Pancreas (tissue), 10 donors: ENCODE results near the gene FAF1. TPM values are rescaled to one million over a fixed set of nuclear protein-coding genes. Genes with fewer than 3 reads are reported as not detected.

Source experiments
- ATAC-seq, 4 donors: fragments of 200-7000 bp; cut with Tn5 transposase; one replicate each; pipeline versions ENCODE4 v1.8.0 to v1.9.1; 2020; ENCODE audit warnings: mild to moderate bottlenecking in 4 of 4, moderate library complexity in 4 of 4
- DNase-seq, 6 donors: peaks; one replicate each; pipeline ENCODE4 v3.0.0-alpha.2; 2020
- FAIRE-seq: peaks from 2 replicates; lab custom pipeline; 2012; peaks lifted over from hg19 to GRCh38; lab: Jason Lieb, UNC
- H3K27ac ChIP-seq, 4 donors: fragments of 200-600 bp; sonication (generic); 1 replicate in 3 of 4; 2 replicates in 1 of 4; pipeline versions ENCODE4 v1.5.0 to v1.8.0; 2020
- H3K27me3 ChIP-seq, 4 donors: fragments of 200-600 bp; one replicate each; pipeline ENCODE4 v1.8.0; 2021
- H3K36me3 ChIP-seq, 3 donors: fragments of 200-600 bp; sonication (generic) in 1 of 3; one replicate each; pipeline versions ENCODE4 v1.5.0 to v1.8.0; 2020 to 2021
- H3K4me1 ChIP-seq, 3 donors: fragments of 200-600 bp; one replicate each; pipeline ENCODE4 v1.8.0; 2021
- H3K4me3 ChIP-seq, 4 donors: fragments of 200-600 bp; sonication (generic) in 2 of 4; one replicate each; pipeline versions ENCODE4 v1.5.0 to v1.8.0; 2020 to 2021
- H3K9me3 ChIP-seq, 4 donors: fragments of 200-600 bp; one replicate each; pipeline ENCODE4 v1.8.0; 2021
- CTCF ChIP-seq, 4 donors: fragments of 200-600 bp; sonication (generic) in 3 of 4; IDR thresholded peaks; one replicate each; pipeline versions ENCODE4 v1.5.0 to v1.8.0; 2021; ENCODE audit warnings: antibody characterized with exemption in 4 of 4
- WGBS, 2 donors: extraction: QIAGEN DNeasy Blood & Tissue Kit; methylation state at CpG; one replicate each; pipeline ENCODE4 v1.1.7; 2013; 5-methylcytosine and 5-hydroxymethylcytosine counted together
- intact Hi-C, 3 donors: fragments of 100-400 bp; cut with DNase I; formaldehyde crosslinking; loops; one replicate each; pipeline versions ENCODE4 v1.11.1 to v1.14.2; 2022
- polyA plus RNA-seq, 2 donors: library from polyadenylated mRNA; stranded (reverse); fragments of 200-250 nt; gene quantifications; one replicate each; pipeline ENCODE4 v1.2.3, GENCODE V29; 2013
- total RNA-seq, 6 donors: library from RNA; stranded (reverse); fragmentation: NEBNext Ultra II Directional in 4 of 6; extraction: Animal tissue kit (Norgen Biotek cat#: 25700) in 4 of 6; gene quantifications; one replicate each; pipeline versions ENCODE4 v1.2.1 to v1.2.4, GENCODE V29; 2021 to 2023
- donor health status: healthy with polysubstance abuse.
- donor health status: DM: no; HTN: no; CAD: no; lungs with moderate emphysema.
- donor health status: DM: no; HTN: no; CAD: no.
- donor health status: control.
- donor health status: control.
- donor health status: Bipolar disorder and iron deficiency.
- donor health status: DM: yes; HTN: yes; CAD: no.
- donor health status: DM: no; HTN: no; CAD: no.
- donor health status: DM: no; HTN: no; CAD: no.
- donor health status: DM: yes; HTN: yes; CAD: no.

Gene FAF1
- total and polyA plus RNA-seq, 8 donors = 13.9 to 46.6 (median 37.6) TPM

- WGBS, 2 donors = 93 to 96% methylated on average over 5 of the region's 5 CpGs
- TF ChIP-seq CTCF (IDR thresholded peaks at IDR 0.05) = no peak
- Histone ChIP-seq H3K27ac (no peak overlapping the region), H3K36me3 (no peaks in the 10 kb centered on the region), H3K27me3 (no peaks in the 10 kb centered on the region), H3K9me3 (no peaks in the 10 kb centered on the region), H3K4me3 (no peak overlapping the region), H3K4me1 (no peaks in the 10 kb centered on the region)
- FAIRE-seq = no peak
- intact Hi-C loops = no loop called here
- ATAC-seq = no peak
- DNase-seq = no peak
Observed at GRCh38 chr1:50458507-50458906, 501.6 kb downstream of the FAF1 start.

DNA sequence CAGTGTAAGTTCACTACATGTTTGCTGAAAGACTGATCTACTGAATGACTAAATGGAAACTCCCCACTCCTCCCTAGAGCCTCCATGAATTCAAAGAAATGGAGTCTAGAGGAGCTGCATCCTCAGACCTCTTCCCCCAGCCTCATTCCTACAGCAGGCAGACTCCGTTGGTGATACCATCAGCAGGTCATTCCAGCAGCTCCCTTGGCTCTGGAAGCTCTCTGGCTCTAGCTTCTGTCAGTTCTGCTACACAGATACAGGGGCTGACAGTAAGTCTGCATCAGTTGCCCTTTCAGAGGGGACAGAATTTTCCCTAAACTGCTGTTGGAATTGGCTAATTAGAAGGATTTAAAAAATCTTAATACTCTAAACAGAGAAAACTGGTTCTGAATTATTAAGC, 505.2 kb downstream of the FAF1 start:
- DNase-seq (no peak), FAIRE-seq (no peak), ATAC-seq (no peak)
- WGBS, 2 donors = 92 to 100% methylated on average over 1 of the region's 1 CpG
- intact Hi-C loops = no loop called here
- Histone ChIP-seq H3K36me3 (no peaks in the 10 kb centered on the region), H3K4me3 (no peak overlapping the region), H3K27me3 (no peaks in the 10 kb centered on the region), H3K27ac (no peak overlapping the region), H3K9me3 (no peaks in the 10 kb centered on the region), H3K4me1 (no peaks in the 10 kb centered on the region)
- no peak for TF ChIP-seq CTCF (IDR thresholded peaks at IDR 0.05)

GRCh38 chr1:50453266-50453665, 506.8 kb downstream of the FAF1 start:
- no peak for DNase-seq
- Histone ChIP-seq H3K9me3 (no peaks in the 10 kb centered on the region), H3K4me3 (no peak overlapping the region), H3K36me3 (no peaks in the 10 kb centered on the region), H3K27me3 (no peaks in the 10 kb centered on the region), H3K4me1 (no peaks in the 10 kb centered on the region), H3K27ac (no peak overlapping the region)
- FAIRE-seq = no peak
- 79 to 87% methylated on average over 7 of the region's 7 CpGs for WGBS, 2 donors
- intact Hi-C loops = no loop called here
- ATAC-seq = no peak
- no peak for TF ChIP-seq CTCF (IDR thresholded peaks at IDR 0.05)

DNA sequence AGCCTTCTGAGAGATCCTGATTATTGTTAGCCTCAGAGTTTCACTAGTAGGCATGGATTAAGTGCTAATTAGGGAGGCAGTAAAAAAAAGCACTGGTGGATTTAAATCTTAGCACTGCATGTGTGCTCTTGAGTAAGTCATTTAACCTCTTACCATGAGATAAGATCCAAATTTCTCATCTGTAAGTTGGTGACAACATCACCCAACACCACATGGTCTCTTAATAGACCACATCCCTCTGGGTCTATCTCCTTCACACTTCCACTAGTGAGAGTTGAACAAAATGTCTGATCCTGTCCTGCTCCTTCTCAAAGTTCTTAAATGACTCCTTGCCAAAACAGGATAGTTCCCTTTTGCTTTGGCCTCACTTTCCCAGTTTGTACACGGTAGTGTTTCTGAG, 507.4 kb downstream of the FAF1 start:
- FAIRE-seq (no peak), DNase-seq (no peak), ATAC-seq (no peak)
- H3K9me3 ChIP-seq = no peaks in the 10 kb centered on the region
- intact Hi-C loops = no loop called here
- WGBS, 2 donors = 88 to 96% methylated on average over 1 of the region's 1 CpG
- H3K4me3 ChIP-seq = no peak overlapping the region
- no peak overlapping the region for H3K27ac ChIP-seq
- H3K4me1 ChIP-seq = no peaks in the 10 kb centered on the region
- H3K36me3 ChIP-seq = no peaks in the 10 kb centered on the region
- no peak for TF ChIP-seq CTCF (IDR thresholded peaks at IDR 0.05)
- H3K27me3 ChIP-seq = no peaks in the 10 kb centered on the region

- ATAC-seq (no peak), DNase-seq (no peak), FAIRE-seq (no peak)
- no peaks in the 10 kb centered on the region for H3K4me1 ChIP-seq
- H3K4me3 ChIP-seq = no peak overlapping the region
- H3K27me3 ChIP-seq = no peaks in the 10 kb centered on the region
- no peak for TF ChIP-seq CTCF (IDR thresholded peaks at IDR 0.05)
- no peaks in the 10 kb centered on the region for H3K9me3 ChIP-seq
- WGBS, 2 donors = 89 to 91% methylated on average over 4 of the region's 4 CpGs
- intact Hi-C loops = no loop called here
- no peaks in the 10 kb centered on the region for H3K36me3 ChIP-seq
- no peak overlapping the region for H3K27ac ChIP-seq
Observed at GRCh38 chr1:50450861-50451653, 509.0 kb downstream of the FAF1 start.
